Transverse colon (tissue), 4 donors: Measurements from ENCODE around the gene ACIN1.

Experiments
- CTCF ChIP-seq, 5 experiments: fragments of 200-600 bp in 3 of 5; fragments of 450-650 bp in 2 of 5; sonication (generic) in 3 of 5; IDR thresholded peaks; 1 replicate in 2 of 5; 2 replicates in 3 of 5; pipeline ENCODE4 v1.5.1; 2016 to 2017; ENCODE audit warnings: antibody characterized with exemption in 5 of 5, inconsistent platforms in 3 of 5, mild to moderate bottlenecking in 2 of 5, moderate library complexity in 1 of 5
- EP300 ChIP-seq: sonication (generic); formaldehyde crosslinking; IDR thresholded peaks from one replicate; pipeline ENCODE4 v1.6.1; 2017; ENCODE audit warnings: antibody characterized with exemption, low read depth
- POLR2A ChIP-seq: fragments of 450-650 bp; IDR thresholded peaks from one replicate; pipeline ENCODE4 v1.6.1; 2016; ENCODE audit warnings: antibody characterized with exemption, mild to moderate bottlenecking, moderate library complexity
- POLR2AphosphoS5 ChIP-seq, 3 donors: sonication (generic); formaldehyde crosslinking; IDR thresholded peaks; one replicate each; pipeline ENCODE4 v1.6.1; 2016; ENCODE audit warnings: antibody characterized with exemption in 3 of 3

GRCh38 chr14:23009483-23009938 is 85.4 kb downstream of the ACIN1 start:
- TF ChIP-seq CTCF (IDR thresholded peaks at IDR 0.05) = no peak
- TF ChIP-seq POLR2A = no peak
- no peak for TF ChIP-seq EP300
- TF ChIP-seq POLR2AphosphoS5 (IDR thresholded peaks at IDR 0.05) = no peak
